OCI-LY3 (cell line): ENCODE results near the gene GRIP1.

Source experiments
- H2AFZ ChIP-seq: fragments of 200-600, 300-600 bp; shearing (Covaris generic); 2 replicates; pipeline ENCODE4 v1.6.0; 2014; ENCODE audit warnings: antibody characterized with exemption, low read depth, low read length
- H3K27ac ChIP-seq: fragments of 200-600, 300-600 bp; sonication (generic); 2 replicates; pipeline ENCODE4 v1.5.1; 2014; ENCODE audit warnings: mild to moderate bottlenecking, low read length, moderate library complexity, mixed read lengths
- H3K27me3 ChIP-seq: fragments of 200-600, 300-600 bp; sonication (generic); 2 replicates; pipeline ENCODE4 v1.6.1; 2014; ENCODE audit warnings: low read depth, low read length, mixed read lengths
- H3K36me3 ChIP-seq: fragments of 200-600, 300-600 bp; sonication (generic); replicated peaks from 2 replicates; pipeline ENCODE3; 2014; ENCODE audit warnings: low read depth, low read length, mixed read lengths
- H3K4me1 ChIP-seq: fragments of 300-600, 200-600 bp; sonication (generic); 2 replicates; pipeline ENCODE4 v1.6.1; 2014; ENCODE audit warnings: low read length, mixed read lengths
- H3K4me2 ChIP-seq: fragments of 200-600, 300-600 bp; sonication (generic); 2 replicates; pipeline ENCODE4 v1.6.1; 2014; ENCODE audit warnings: low read length, mixed read lengths
- H3K4me3 ChIP-seq: fragments of 300-600, 200-600 bp; sonication (generic); 2 replicates; pipeline ENCODE4 v1.5.1; 2014; ENCODE audit warnings: antibody characterized with exemption, mild to moderate bottlenecking, low read length, moderate library complexity
- H3K79me2 ChIP-seq: fragments of 300-600, 200-600 bp; shearing (Covaris generic); 2 replicates; pipeline ENCODE4 v1.6.1; 2014; ENCODE audit warnings: mild to moderate bottlenecking, low read length, mixed read lengths
- H3K9ac ChIP-seq: fragments of 300-600, 200-600 bp; shearing (Covaris generic); 2 replicates; pipeline ENCODE4 v1.6.0; 2014; ENCODE audit warnings: mild to moderate bottlenecking, low read length, moderate library complexity
- H3K9me3 ChIP-seq: fragments of 200-600, 300-600 bp; shearing (Covaris generic); 2 replicates; pipeline ENCODE4 v1.6.1; 2014; ENCODE audit warnings: low read length, mixed read lengths; ENCODE audit not compliant: insufficient read depth
- H4K20me1 ChIP-seq: fragments of 200-600, 300-600 bp; sonication (generic); 2 replicates; pipeline ENCODE4 v1.6.1; 2016; ENCODE audit warnings: low read length, mixed read lengths; ENCODE audit not compliant: insufficient read depth
- EZH2phosphoT487 ChIP-seq: fragments of 200-600 bp; shearing (Covaris generic); IDR thresholded peaks from 2 replicates; pipeline ENCODE4 v1.6.1; 2018; ENCODE audit warnings: antibody characterized with exemption, mixed run types, low read depth
- TF ChIP-seq, protein P1 (sequence below): fragments of 200-600, 300-600 bp; sonication (generic); IDR thresholded peaks from 2 replicates; pipeline ENCODE4 v1.5.1; 2014; ENCODE audit warnings: antibody characterized with exemption, low read length, low read depth

The GRIP1 gene

DNA sequence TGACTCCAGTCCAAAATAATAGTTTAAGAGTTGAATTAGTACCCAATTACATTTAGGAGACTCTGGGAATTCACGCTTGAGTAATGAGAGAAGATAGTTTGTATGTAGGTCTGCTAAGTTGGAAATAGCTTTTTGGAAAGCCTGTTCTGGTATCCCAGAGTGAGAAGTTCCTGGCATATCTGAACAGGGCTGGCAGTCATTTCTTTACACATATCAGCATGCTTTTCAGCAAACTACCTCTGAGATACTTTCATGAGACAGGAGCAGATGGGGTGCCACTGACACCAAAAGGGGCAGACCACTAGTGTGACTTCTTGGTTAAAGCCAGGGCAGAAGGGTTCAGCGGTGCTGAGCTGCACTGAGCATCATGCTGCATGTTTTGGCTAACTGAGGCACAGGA lies 45.1 kb upstream of the GRIP1 start:
- no peak overlapping the region for H3K9ac ChIP-seq
- H3K4me1 ChIP-seq: no peaks in the 10 kb centered on the region
- no peaks in the 10 kb centered on the region for H4K20me1 ChIP-seq
- H3K4me2 ChIP-seq: no peak overlapping the region
- 0 out of 2 replicates have a peak, but pooled peaks cover 2% of the 10 kb centered on the region for H3K27me3 ChIP-seq
- no peaks in the 10 kb centered on the region for H3K79me2 ChIP-seq
- TF ChIP-seq, protein P1, sequence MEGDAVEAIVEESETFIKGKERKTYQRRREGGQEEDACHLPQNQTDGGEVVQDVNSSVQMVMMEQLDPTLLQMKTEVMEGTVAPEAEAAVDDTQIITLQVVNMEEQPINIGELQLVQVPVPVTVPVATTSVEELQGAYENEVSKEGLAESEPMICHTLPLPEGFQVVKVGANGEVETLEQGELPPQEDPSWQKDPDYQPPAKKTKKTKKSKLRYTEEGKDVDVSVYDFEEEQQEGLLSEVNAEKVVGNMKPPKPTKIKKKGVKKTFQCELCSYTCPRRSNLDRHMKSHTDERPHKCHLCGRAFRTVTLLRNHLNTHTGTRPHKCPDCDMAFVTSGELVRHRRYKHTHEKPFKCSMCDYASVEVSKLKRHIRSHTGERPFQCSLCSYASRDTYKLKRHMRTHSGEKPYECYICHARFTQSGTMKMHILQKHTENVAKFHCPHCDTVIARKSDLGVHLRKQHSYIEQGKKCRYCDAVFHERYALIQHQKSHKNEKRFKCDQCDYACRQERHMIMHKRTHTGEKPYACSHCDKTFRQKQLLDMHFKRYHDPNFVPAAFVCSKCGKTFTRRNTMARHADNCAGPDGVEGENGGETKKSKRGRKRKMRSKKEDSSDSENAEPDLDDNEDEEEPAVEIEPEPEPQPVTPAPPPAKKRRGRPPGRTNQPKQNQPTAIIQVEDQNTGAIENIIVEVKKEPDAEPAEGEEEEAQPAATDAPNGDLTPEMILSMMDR: no peak
- TF ChIP-seq EZH2phosphoT487: no peak
- no peak overlapping the region for H3K4me3 ChIP-seq
- no peaks in the 10 kb centered on the region for H3K36me3 ChIP-seq
- no peak overlapping the region for H2AFZ ChIP-seq
- no peak overlapping the region for H3K27ac ChIP-seq
- no peaks in the 10 kb centered on the region for H3K9me3 ChIP-seq

DNA sequence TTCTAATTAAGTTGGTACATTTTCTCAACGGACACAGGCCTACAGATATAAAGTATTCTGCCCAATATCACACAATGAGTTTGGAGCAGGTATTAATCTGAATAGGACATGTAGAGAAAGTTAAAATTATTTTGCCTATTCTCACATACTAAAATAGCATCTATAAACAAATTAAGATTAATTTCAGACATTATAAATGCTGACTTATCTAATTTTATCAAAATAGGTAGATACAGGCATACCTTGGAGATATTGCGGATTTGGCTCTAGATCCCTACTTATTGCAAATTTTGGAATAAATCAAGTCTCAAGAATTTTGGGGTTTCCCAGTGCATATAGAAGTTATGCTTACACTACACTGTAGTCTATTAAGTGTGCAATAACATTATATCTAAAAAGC lies 41.0 kb upstream of the GRIP1 start:
- Histone ChIP-seq H4K20me1 (no peaks in the 10 kb centered on the region), H3K27me3 (0 out of 2 replicates have a peak, but pooled peaks cover 3% of the 10 kb centered on the region), H3K4me2 (no peak overlapping the region), H3K4me3 (no peak overlapping the region), H3K9ac (no peak overlapping the region), H3K79me2 (no peaks in the 10 kb centered on the region), H3K9me3 (no peaks in the 10 kb centered on the region), H3K27ac (no peak overlapping the region), H2AFZ (no peak overlapping the region), H3K4me1 (no peaks in the 10 kb centered on the region), H3K36me3 (no peaks in the 10 kb centered on the region)
- TF ChIP-seq, protein P1: no peak
- TF ChIP-seq EZH2phosphoT487: no peak

DNA sequence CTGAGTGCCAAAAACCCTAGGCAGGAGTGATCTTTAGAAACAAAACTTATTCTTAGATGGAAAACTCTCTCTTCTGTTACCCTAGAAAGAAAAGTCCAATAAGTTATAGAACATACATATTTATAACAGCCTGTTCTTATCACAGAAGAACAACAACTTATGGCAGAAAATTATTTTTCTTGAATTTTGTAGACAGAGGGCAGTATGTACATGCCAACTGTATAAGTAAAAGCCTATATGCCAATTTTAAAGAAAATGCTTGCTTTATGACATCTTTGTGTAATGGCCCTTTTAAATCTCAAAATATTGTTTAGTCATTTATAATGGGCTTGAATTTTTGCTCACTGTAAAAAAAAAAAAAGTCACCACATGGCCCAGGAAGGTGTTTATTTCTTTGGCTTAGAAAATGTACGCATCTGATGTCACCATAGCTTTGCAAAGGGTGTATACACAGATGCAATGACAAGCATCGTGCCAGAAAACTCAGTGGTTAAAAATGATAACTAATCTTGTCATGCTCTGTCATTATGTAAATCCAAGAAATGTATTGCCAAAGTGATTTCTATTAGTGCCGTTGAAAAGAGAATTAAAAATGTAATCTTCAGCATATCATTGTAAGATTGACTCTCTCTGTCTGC lies 38.3 kb upstream of the GRIP1 start:
- no peak overlapping the region for H3K27ac ChIP-seq
- H3K4me1 ChIP-seq: no peaks in the 10 kb centered on the region
- no peaks in the 10 kb centered on the region for H4K20me1 ChIP-seq
- TF ChIP-seq, protein P1: peak; percentile 30
- no peak for TF ChIP-seq EZH2phosphoT487
- H3K4me3 ChIP-seq: no peak overlapping the region
- no peaks in the 10 kb centered on the region for H3K9me3 ChIP-seq
- H3K27me3 ChIP-seq: peaks cover 3% of the 10 kb centered on the region; the same call in 1 of the 2 replicates
- no peaks in the 10 kb centered on the region for H3K36me3 ChIP-seq
- no peak overlapping the region for H3K4me2 ChIP-seq
- H3K9ac ChIP-seq: no peak overlapping the region
- no peak overlapping the region for H2AFZ ChIP-seq
- H3K79me2 ChIP-seq: no peaks in the 10 kb centered on the region

DNA sequence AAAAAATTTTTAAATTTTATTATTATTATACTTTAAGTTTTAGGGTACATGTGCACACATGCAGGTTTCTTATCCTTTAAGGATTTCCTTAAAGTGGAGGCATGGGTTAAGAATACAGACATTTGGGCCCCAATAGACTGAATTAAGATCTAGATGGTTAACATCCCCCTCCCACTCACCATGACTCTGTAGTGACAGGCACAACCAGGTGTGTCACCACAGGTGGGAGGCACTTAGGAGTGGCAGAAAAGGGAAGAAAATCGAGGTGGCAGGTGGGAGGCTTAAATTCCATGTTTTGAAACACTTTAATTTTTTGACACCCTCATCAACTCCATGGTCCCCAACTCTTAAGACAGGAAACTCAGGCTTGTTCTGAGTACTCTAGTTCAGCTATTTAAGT lies 37.6 kb upstream of the GRIP1 start:
- Histone ChIP-seq H3K27ac (no peak overlapping the region), H3K9ac (no peak overlapping the region), H3K79me2 (no peaks in the 10 kb centered on the region), H3K27me3 (peaks cover 3% of the 10 kb centered on the region; the same call in 1 of the 2 replicates), H3K36me3 (no peaks in the 10 kb centered on the region), H4K20me1 (no peaks in the 10 kb centered on the region), H3K4me2 (no peak overlapping the region), H3K4me1 (no peaks in the 10 kb centered on the region), H3K9me3 (no peaks in the 10 kb centered on the region), H2AFZ (no peak overlapping the region), H3K4me3 (no peak overlapping the region)
- TF ChIP-seq, protein P1: no peak
- TF ChIP-seq EZH2phosphoT487: no peak
